Measurements from ENCODE around the gene SOWAHA.
"Not testable (repeated sequence)": the region's sequence is repeated elsewhere in the genome, so short reads cannot be mapped to it uniquely, and the experiment has no call there.

SOWAHA gene

DNA sequence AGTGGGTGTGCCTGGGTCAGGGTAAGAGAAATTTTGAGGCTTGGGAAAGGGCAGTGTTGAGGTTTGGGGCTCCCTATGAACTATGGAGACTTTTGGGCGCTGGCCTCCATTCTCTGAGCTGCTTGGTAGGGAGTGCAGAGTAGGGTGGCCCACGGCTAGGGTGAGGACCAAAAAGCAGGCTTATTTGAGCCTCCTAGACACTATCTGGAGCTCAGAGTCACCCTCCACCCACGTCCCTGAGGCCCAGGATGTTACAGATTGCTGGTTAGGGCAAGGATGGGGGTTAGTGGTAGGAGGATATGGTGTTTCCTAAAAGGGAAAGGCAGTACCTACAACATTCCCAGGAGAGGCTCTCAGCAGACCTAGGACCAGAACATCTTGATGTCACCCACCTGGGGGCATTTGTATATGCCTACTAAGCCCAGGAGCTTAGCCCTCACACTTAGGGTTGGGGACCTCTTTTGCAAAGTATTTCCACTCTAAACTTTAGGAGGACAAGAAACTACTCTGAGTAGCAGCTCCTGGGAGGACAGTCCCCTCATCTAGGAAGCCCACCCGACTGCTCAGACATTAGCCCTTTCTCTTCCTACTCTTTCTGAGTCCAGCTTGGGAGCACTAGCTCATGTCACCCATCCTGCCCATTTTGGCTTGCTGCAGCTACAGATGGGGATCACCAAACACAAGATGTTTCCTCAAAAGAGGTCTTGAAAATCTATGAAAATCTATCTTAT, 15.0 kb downstream of the SOWAHA start:
- no peak for DNase-seq

DNA sequence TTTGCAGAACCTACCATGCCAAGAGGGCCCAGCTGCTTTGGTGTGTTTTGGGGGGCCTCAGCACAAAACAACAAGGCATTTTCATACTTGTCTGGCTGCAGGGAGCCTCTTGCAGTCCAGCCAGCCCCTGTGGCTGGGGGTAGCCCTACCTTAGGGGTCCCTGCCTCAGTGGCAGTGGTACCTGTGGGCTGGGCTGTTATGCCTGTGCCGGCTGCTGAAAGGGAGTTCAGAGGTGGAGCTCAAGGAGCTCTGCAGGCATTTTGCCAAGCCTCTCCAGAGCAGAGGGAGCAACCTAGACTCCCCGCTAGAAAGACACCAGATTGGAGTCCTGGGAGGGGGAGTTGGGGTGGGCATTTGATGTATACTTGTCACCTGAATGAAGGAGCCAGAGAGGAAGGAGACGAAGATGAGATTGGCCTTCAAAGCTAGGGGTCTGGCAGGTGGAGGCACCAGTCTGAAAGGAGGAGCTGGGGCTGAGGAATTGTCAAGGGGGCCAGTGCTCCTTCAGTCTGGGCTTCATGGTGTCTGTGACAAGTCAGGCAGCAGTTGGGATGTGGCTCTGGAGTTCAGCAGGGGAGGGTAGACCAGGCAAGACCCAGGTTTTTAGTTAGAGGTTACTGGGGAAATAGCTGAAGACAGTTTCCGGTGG, 15.9 kb downstream of the SOWAHA start:
- no peak for DNase-seq

DNA sequence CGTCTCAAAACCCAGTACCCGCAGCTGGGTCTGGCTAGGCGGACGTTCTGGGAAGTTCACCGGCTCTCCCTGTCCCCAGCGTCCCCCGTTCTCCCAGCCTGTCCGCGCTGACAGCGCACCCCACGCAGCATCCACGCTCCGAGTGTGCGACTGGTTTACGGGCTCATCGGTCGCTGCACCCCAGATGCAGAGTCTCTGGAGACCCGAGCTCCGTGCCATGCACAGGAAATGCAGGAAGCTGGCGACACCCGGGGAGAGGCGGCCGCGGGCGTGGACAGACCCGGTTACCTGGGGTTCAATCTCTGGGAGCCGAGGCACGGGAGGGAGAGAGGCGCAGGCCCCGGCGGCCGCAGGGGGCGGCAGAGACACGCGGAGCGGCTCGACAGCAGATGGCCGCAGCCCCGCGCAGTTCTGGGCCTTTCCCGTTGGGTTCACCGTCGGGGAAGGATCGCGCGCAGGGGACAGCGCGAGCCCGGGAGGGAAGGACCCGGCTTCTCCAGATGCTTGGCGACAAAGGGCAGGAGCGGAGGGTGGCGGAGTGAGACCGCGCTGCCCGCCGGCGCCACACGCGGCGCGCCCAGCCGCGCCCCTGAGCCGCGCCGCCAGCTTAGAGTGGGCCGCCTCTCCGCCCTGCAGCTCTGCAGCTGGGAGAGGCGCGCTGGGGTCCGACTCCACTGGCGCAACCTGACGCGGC, 16.8 kb downstream of the SOWAHA start:
- peak; percentile 36 for DNase-seq

DNA sequence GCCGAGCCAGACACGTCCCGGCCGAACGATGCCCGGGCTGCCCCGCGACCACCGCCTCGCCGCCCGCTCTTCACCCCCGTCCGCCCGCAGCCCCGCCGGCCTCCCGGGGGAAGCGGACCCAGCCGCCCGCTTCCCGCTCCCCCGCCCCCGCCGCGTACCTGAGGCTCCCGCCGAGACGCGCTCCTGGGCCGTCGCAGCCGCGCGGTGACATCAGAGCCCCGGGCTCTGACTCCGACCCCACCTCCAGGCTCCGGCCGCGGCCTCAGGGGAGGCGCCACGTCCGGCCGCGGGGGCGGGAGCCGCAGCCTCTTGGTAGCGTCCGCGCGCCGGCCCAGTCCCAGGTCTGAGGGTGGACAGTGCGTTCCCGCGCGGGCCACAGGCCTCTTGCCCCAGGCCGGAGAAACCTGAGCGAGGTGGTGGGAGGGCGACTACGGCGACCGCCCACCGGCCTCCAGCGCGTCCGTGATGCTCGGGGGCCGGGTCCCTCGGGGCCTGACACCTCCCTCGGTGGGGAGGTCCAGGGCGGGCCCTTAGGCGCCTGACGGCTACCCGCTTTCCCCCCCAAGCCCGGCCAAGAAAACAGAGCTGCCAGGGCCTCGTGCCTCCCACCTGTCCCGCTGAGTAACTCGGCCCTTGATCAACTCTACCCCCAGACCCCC, 17.5 kb downstream of the SOWAHA start, which contains the start of gene SHROOM1:
TSS of gene SHROOM1 (minus strand) at position 212 of the 659 bp plus-strand sequence. CDS start 4,507 bp downstream, outside the sequence.
- no peak for DNase-seq

DNA sequence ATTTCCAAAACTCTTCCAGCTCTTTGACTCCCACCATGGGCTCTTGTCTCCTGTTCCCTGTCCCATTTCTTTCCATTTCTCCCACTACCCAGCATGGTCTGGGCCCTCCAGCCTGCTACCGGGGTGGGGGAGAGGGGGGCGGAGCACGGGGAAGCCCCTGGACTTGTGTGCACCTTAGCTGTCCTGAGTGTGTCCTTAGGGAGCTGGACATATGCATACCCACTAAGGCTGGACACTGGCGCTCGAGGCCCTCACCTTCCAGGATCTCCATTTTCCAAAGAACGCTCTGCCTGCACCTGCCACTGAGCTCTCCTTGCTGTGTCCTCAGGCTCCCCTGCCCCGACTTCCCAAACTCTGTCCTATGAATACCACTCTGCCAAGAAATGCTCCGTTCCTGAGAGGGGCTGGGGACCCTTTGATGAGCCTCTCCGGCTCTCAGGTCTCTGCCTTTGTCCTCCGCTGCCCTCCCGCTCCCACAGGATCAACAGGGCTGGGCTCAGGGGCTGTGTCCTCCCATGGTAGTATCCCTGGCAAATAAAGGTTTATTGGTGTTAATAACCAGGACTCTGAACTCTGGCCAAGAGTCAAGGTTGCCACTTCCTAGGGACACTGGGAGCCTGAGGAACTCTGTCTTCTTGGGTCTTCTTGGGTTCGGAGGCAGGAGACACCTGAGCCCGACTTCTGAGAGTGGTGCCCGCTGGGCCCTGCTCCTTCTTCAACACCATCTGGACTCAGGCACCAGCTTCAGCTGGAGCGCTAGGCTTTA, 18.2 kb downstream of the SOWAHA start:
- DNase-seq, result no peak

DNA sequence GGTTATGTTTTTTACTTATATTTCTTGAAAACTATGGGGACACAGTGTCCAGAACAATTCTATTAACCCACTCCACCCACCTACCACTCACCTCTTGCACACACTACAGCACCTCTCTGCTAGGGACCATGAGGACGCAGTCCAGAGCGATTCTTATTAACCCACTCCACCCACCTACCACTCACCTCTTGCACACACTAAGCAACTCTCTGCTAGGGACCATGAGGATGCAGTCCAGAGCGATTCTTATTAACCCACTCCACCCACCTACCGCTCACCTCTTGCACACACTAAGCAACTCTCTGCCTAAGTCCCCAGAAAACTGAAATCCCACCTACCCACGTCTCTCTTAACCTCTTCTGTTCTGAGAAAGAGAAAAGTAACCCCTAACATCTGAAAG, 19.5 kb downstream of the SOWAHA start:
- DNase-seq, result no peak

DNA sequence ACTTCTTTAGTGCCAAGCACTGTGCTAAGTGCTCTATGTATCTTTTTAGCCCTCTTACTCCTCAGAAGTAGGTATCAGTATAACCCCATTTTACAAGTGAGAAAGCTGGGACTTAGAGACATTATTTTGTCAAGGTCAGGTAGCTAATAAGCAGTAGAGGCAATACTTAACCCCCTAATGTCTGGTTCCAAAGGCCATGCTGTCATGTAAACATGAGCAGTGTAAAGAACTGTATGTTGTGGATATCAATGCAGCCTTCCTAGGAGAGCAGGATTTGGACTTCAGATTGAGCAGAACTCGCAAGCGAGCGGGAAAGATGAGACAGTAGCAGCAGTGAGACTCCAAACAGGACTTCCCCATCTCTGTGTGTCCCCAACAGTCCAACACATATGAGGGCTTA, 21.0 kb downstream of the SOWAHA start:
- no peak for DNase-seq

DNA sequence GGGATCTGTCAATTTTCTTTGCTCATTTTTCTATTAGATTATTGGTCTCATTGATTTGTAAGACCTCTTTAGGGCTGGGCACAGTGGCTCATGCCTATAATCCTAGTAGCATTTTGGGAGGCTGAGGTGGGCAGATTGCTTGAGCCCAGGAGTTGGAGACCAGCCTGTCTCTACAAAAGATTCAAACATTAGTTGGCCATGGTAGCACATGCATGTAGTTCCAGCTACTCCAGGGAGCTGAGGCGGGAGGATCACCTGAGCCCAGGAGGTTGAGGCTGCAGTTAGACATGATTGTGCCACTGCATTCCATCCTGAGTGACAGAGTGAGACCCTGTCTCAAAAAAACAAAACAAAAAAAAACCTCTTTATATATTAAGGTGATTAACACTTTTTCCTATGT, 23.8 kb downstream of the SOWAHA start:
- no peak for DNase-seq

DNA sequence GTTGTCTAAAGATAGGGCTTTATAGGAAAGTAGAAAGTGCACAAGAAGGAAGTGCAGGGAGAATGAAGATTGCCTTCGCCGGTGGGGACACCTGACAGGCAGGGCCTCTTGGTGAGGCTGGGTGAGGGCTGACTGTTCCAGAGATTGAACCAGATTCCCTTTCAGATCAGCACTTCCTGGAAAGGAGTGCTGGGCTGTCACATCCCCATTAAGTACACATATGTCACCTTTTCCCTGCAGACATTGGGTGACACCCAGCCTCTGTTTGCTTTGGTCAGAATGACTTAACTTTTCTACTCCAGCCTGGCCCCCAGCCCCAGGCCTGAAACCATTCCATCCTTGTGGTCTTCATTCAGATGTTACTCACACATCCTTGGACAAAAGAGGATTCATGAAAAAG, 24.8 kb downstream of the SOWAHA start:
- no peak for DNase-seq

DNA sequence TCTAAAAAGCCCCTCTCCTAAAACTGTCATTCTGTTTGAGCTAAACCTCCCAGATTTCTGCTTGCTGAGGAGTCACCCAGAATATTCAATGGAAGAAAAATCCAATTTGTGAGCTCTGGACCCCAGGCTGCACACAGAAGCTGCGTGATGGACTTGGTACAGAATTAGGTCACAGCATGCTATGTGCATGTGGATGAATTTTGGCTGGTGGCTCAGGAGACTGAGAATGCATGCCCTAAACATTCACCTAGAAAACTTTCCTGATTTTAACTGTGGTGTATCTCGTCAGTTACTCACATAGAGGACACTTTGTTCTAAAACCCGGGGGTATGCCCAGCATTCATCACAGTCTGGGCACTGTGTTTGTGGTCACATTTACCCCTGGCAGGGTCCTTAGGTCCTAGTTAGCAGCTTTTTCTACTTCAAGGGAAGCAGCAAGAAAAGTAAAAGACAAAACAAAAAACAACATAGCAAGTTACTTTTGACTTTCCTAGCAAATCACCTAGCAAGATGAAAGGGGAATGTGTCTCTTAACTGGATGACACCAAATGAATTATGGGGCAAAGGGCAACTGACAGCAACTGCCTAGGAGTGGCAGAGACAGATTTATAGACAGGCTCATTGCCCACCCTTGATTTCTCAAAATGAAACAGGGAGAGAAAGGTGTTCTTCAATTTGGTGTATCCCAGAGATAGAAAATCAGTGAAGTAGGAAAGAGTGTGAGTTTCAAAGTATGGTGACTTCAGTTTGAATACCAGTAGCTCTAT, 25.6 kb downstream of the SOWAHA start:
- DNase-seq, result no peak

DNA sequence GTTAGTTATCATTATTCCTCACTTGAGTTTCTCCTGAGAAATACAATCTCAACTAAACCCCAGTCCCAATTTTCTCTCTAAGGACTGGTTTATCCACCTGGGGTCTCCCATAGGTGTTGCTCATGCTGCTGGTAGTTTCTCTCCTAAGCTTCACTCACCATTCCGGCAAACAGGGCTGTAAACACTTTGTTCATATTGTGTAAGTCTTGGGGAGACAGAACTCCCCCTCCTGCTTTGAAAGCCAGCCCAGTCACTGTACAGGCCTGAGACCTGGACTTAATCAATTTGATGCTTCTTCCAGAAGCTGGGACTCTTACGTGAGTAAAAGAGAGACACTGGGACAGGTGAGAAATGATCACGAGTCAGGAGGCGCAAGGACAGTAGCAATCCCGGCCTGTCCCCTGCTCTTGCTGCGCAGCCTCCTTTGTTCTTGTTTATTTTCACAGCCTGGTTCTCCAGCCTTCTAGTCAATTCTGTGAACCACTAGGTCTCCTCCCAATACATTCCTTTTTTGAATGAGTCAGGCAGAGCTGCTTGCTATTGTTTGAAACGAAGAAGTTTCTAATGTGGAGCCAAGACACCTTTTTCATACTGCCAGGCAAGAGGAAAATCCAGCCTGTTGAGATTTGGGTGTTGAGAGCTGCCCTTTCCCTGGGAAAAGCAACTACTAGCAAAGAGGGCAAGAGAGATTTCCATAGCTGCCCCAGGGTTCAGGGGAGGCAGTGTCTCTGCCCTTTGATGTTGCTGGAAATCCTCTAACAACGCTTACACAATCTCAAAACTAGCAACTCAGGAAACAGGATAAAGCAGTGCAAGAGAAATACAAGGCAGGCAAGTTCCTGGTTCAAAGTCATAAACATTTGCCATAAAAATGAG, 26.6 kb downstream of the SOWAHA start:
- DNase-seq, result no peak

DNA sequence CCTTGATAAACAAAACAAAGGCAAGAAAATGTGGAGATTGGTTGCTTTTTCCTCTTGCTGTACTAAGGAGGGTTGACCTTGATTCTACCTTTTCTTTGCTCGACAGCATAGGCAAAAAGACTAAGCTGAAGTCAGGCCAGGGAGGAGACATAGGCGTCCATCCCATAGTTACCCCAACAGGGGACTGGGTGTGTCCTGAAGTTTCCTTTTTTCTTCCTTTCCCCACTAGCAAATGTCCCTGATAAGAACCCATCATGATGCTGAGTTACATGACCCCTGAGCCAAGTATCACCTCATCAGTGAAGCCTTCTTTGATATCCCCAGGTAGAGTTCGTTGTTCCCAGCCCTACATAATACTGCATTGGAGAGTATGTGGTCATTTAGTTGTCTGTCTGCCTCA, 27.2 kb downstream of the SOWAHA start:
- DNase-seq, result no peak

DNA sequence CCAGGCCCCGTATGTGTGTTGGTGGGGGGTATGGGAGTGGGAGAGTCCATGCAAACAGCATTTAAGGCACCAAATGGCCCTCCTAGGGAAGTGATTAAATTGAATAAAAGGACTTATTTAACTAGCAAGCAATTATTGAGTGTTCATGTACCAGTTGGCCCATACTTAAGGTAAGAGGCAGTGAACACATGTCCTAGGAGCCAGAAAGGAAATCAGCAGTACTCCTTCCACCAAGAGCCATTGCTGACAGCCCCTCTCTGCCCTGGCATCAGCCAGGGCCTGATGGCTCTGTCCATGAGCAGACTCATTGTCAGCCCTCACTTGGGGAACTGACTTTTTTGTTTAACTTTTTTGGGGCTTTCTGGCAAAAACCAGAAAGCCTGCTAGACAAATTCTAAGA, 27.8 kb downstream of the SOWAHA start:
- DNase-seq, result no peak

DNA sequence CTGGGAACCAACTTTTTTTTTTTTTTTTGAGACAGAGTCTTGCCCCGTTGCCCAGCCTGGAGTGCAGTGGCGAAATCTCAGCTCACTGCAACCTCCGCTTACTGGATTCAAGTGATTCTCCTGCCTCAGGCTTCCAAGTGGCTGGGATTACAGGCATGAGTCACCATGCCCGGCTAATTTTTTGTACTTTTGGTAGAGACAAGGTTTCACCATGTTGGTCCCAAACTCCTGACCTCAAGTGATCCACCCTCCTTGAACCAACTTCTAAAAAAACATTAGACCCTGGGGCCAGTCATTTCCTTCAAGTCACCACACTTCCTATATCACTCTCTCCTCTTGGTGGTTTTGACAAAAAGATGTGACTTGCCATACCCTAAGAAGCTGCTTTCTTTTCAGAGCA, 28.2 kb downstream of the SOWAHA start:
- no peak for DNase-seq

DNA sequence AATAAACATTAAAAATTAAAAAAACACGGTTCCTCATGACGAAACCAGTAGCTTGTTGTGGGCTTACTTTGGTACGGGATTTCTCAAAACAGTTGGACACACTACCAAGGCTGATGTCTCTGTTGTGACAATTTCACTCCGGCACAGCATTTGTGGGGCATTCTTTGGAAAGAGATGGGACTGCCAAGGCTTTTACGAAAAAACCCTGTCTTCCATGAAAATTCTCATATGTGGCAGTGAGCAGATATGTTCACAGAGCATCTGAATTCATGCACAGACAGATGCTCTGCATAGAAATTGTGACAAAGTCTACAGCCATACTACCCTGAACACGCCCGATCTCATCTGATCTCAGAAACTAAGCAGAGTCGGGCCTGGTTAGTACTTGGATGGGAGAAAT, 35.2 kb downstream of the SOWAHA start:
- DNase-seq, result no peak

DNA sequence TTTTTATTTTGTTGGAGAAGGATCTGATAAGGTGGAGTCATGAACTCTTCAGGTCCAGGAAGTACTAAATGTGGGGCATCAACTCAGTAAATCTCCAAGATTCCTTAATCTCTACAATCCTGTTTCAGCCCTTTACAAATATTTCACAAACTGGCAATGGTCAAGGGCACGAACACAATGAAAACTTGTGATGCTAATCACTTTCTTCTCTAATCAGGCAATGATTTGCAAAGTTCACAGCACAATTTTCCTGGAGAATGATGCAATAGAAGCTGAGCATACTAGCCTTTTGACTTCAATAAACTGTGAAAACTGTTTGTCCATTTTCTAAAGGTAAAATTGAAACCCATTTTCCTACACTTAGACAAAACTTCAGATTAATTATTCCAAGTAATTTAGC, 36.2 kb downstream of the SOWAHA start:
- DNase-seq, result no peak

DNA sequence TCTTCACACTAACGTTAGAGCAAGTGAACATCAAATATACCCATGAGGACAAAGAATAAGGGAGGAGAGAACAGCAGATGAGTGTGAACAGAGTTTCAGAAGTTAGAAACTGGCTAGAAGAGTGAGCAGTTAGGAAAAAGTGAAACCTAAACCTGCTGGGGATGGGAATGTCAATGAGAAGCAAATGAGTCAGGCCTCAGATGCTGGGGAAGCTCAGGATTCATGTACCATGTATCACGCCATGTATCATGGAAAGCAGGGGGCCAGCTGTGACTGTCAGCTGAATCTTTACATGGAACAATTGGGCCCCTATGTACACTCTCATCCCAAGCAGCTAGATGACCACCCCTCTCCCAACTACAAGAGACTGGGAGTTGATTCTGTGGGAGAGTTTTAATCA, 37.0 kb downstream of the SOWAHA start:
- DNase-seq, result no peak

DNA sequence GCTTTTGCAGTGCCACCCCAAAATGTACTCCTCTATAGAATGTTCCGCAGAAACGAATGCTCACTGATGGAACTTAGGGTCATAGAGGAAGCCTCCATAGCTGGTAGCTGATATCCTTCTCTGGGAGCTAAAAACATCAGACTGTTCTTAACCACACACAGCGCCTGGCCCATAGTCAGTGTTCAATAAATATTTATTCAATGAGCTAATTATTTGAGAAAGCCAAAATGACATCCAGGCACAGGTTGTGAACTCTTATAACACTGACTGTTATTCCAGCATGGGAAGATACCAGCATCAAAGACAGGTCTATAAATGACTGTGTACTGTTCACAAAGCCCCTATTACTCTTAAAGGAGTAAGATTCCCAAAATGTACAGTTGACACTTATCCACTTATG, 40.2 kb downstream of the SOWAHA start:
- no peak for DNase-seq

DNA sequence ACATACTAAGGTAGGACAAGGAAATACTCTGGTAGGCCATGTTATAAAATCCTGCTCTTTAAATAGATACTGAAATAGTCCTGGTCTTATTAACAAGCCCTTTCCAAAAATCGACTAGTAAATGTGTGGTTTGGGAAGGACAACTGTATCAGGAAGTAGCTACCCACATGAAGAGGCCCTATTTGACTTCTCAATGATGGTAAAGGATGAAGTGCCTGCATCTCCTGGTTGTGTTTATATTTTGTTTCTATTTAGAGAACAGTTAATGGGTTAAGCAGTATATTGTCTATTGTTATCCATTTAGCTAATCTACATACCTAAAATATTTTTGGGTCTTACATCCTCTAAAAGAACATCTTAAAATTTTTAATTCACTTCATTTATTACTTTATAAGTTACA, 40.7 kb downstream of the SOWAHA start:
- no peak for DNase-seq

DNA sequence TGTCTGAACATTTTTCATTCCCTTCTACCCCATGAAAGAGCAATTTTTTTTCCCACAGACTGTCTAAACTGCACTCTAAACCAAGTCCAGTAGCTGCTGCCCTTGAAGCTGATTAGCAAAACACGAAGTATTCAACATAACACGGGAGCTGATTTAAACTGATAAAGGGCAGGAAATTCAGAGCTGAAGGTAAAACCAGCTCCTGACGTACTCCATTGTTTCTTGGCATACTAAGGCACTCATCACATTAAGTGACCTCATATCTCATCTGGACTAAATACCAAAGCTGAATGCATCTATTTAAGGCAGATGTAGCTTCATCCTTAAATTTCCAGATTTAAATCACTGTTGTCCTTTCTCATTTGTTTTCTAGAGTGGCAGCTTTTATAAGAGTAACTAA, 41.2 kb downstream of the SOWAHA start:
- DNase-seq, result no peak

DNA sequence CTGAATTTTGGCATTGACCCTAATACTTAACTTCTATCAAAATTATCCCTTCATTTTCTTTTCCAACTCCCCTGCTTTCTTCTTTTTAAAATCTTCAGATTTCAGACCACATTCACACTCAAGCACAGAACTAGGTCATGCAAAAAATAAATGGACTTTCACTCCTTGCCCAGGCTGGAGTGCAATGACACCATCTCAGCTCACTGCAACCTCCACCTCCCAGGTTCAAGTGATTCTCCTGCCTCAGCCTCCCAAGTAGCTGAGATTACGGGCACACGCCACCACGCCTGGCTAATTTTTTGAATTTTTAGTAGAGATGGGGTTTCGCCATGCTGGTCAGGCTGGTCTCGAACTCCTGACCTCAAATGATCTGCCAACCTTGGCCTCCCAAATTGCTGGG, 41.9 kb downstream of the SOWAHA start:
- DNase-seq, result not testable (repeated sequence)

Measured in effector CD8-positive, alpha-beta T cell (primary cell).